HepG2 (cell line): ENCODE measurements around the gene SGF29. TPM values are rescaled to one million over a fixed set of nuclear protein-coding genes. Genes with fewer than 3 reads are reported as not detected.

Experiments used
- ATAC-seq: fragments of 200-7000 bp; cut with Tn5 transposase; 3 replicates; pipeline ENCODE4 v1.9.1; 2020; ENCODE audit warnings: mild to moderate bottlenecking, moderate library complexity
- BruUV-seq: library from RNA; stranded (reverse); fragments of 400-500 nt; replicated peaks from 2 replicates; lab custom pipeline; 2021; lab: Mats Ljungman, UMichigan
- CTCF ChIA-PET: fragments of 300-600 bp; formaldehyde crosslinking; extraction: SDS; loops from one replicate; lab custom pipeline; 2021; ENCODE audit warnings: low total read pairs, inconsistent platforms, low intra/inter-chr PET ratio; lab: Yijun Ruan, JAX
- POLR2A ChIA-PET: fragments of 350-600 bp; sonication (Branson Sonifier 250); formaldehyde crosslinking; loops from one replicate; lab custom pipeline; 2020; ENCODE audit warnings: antibody characterized with exemption, inconsistent platforms; lab: Yijun Ruan, JAX
- DNase-seq: peaks from one replicate; pipeline ENCODE4 v3.0.0-alpha.2; 2015; ENCODE audit warnings: low spot score
- FAIRE-seq: peaks from 3 replicates; lab custom pipeline; 2011; peaks lifted over from hg19 to GRCh38; lab: Jason Lieb, UNC
- H2AFZ ChIP-seq: one replicate; pipeline ENCODE4 v1.6.1; 2011; ENCODE audit warnings: low read length, inconsistent platforms
- H3K27ac ChIP-seq: fragments of 300-600 bp; 3 replicates; pipeline ENCODE4 v1.8.0; 2011; ENCODE audit warnings: mixed run types, mild to moderate bottlenecking, mixed read lengths, low read length, inconsistent platforms; ENCODE audit not compliant: insufficient read depth; ENCODE audit errors: extremely low read length
- H3K27me3 ChIP-seq, 2 experiments: fragments of 200-600 bp in 1 of 2; 2 replicates in 1 of 2; 3 replicates in 1 of 2; pipeline versions ENCODE4 v1.6.0 to v1.8.0; 2011; ENCODE audit warnings: low read length in 2 of 2, mild to moderate bottlenecking in 2 of 2, moderate library complexity in 2 of 2, inconsistent platforms in 1 of 2; ENCODE audit not compliant: insufficient read depth in 2 of 2, control insufficient read depth in 1 of 2
- H3K36me3 ChIP-seq, 2 experiments: fragments of 200-600 bp in 1 of 2; replicated peaks in 1 of 2; 2 replicates in 1 of 2; 3 replicates in 1 of 2; pipeline versions ENCODE4 v1.5.1 to v1.8.0; 2011; ENCODE audit warnings: low read length in 2 of 2, inconsistent platforms in 1 of 2; ENCODE audit not compliant: insufficient read depth in 2 of 2, control insufficient read depth in 1 of 2
- H3K4me1 ChIP-seq: 2 replicates; pipeline ENCODE4 v1.5.1; 2012; ENCODE audit warnings: low read length, inconsistent platforms; ENCODE audit not compliant: insufficient read depth
- H3K4me2 ChIP-seq: 2 replicates; pipeline ENCODE4 v1.6.0; 2011; ENCODE audit warnings: low read depth, low read length, inconsistent platforms
- H3K4me3 ChIP-seq, 3 experiments: fragments of 200-600 bp in 1 of 3; sonication (generic), shearing (Covaris generic) in 1 of 3; replicated peaks in 1 of 3; 2 replicates each; pipeline ENCODE4 v1.5.1; 2011 to 2016; ENCODE audit warnings: low read length in 3 of 3, inconsistent platforms in 2 of 3, low read depth in 2 of 3, mild to moderate bottlenecking in 2 of 3, control low read depth in 1 of 3, mixed read lengths in 1 of 3; ENCODE audit not compliant: insufficient read depth in 1 of 3
- H3K79me2 ChIP-seq: one replicate; pipeline ENCODE4 v1.6.1; 2011; ENCODE audit warnings: low read length, inconsistent platforms; ENCODE audit not compliant: insufficient read depth
- H3K9ac ChIP-seq: 2 replicates; pipeline ENCODE4 v1.6.0; 2011; ENCODE audit warnings: mild to moderate bottlenecking, low read depth, low read length, inconsistent platforms; ENCODE audit not compliant: insufficient read depth
- H3K9me3 ChIP-seq: 2 replicates; pipeline ENCODE4 v1.5.1; 2012; ENCODE audit warnings: mild to moderate bottlenecking, low read length
- H4K20me1 ChIP-seq: 2 replicates; pipeline ENCODE4 v1.6.0; 2011; ENCODE audit warnings: inconsistent platforms, mild to moderate bottlenecking, low read length, moderate library complexity; ENCODE audit not compliant: insufficient read depth
- CENPBD1 ChIP-seq: sonication (generic); formaldehyde crosslinking; IDR thresholded peaks from 2 replicates; pipeline ENCODE4 v1.8.0; 2022; ENCODE audit warnings: missing genetic modification reagents, low read depth, mild to moderate bottlenecking, borderline replicate concordance
- GABPA ChIP-seq, 2 experiments: IDR thresholded peaks; 2 replicates each; pipeline ENCODE4 v1.6.1; 2011 to 2016; ENCODE audit warnings: low read depth in 2 of 2, low read length in 1 of 2, missing biosample characterization in 1 of 2, missing genetic modification characterization in 1 of 2
- GPN1 ChIP-seq: sonication (generic); formaldehyde crosslinking; IDR thresholded peaks from 2 replicates; pipeline ENCODE4 v1.5.1; 2020; ENCODE audit warnings: missing genetic modification reagents, borderline replicate concordance
- HMG20B ChIP-seq: conservative IDR thresholded peaks from 2 replicates; pipeline ENCODE4 v1.6.1; 2016; ENCODE audit warnings: missing genetic modification reagents, missing compliant biosample characterization
- NFE2L2 ChIP-seq: fragments of 150-350 bp; IDR thresholded peaks from 2 replicates; pipeline ENCODE4 v1.6.1; 2014; ENCODE audit warnings: low read length
- PAF1 ChIP-seq: IDR thresholded peaks from 2 replicates; pipeline ENCODE4 v1.6.1; 2016; ENCODE audit warnings: missing genetic modification reagents, missing compliant biosample characterization
- PBX2 ChIP-seq: IDR thresholded peaks from 2 replicates; pipeline ENCODE4 v1.6.1; 2016; ENCODE audit warnings: control low read depth
- RXRB ChIP-seq: IDR thresholded peaks from 2 replicates; pipeline ENCODE4 v1.6.1; 2016; ENCODE audit warnings: borderline replicate concordance, missing genetic modification reagents, missing compliant biosample characterization
- SP4 ChIP-seq: sonication (generic); formaldehyde crosslinking; IDR thresholded peaks from 2 replicates; pipeline ENCODE4 v1.8.1; 2023; ENCODE audit warnings: mild to moderate bottlenecking, missing genetic modification reagents
- ZBTB2 ChIP-seq: sonication (generic); formaldehyde crosslinking; IDR thresholded peaks from 2 replicates; pipeline ENCODE4 v1.8.0; 2022; ENCODE audit warnings: low read depth, missing genetic modification reagents
- ZBTB44 ChIP-seq: sonication (generic); formaldehyde crosslinking; IDR thresholded peaks from 2 replicates; pipeline ENCODE4 v1.4.0; 2020; ENCODE audit warnings: missing genetic modification reagents
- ZMAT5 ChIP-seq: sonication (generic); formaldehyde crosslinking; IDR thresholded peaks from 2 replicates; pipeline ENCODE4 v1.5.0; 2020; ENCODE audit warnings: mild to moderate bottlenecking, low read depth, missing genetic modification reagents, borderline replicate concordance
- ZNF101 ChIP-seq: sonication (generic); formaldehyde crosslinking; IDR thresholded peaks from 2 replicates; pipeline ENCODE4 v1.4.0; 2020; ENCODE audit warnings: mild to moderate bottlenecking, low read depth, missing genetic modification reagents, borderline replicate concordance
- ZNF143 ChIP-seq: sonication (generic); formaldehyde crosslinking; IDR thresholded peaks from 2 replicates; pipeline ENCODE4 v1.4.0; 2020; ENCODE audit warnings: missing genetic modification reagents
- ZNF7 ChIP-seq: IDR thresholded peaks from 2 replicates; pipeline ENCODE4 v1.6.1; 2016; ENCODE audit warnings: missing biosample characterization, missing genetic modification reagents
- ZNF704 ChIP-seq: sonication (generic); formaldehyde crosslinking; IDR thresholded peaks from 2 replicates; pipeline ENCODE4 v1.8.1; 2023; ENCODE audit warnings: mild to moderate bottlenecking, inconsistent platforms, moderate library complexity, missing genetic modification reagents, borderline replicate concordance
- WGBS: methylation state at CpG from one replicate; pipeline ENCODE4 v1.1.6; 2017; ENCODE audit warnings: low lambda C conversion rate; 5-methylcytosine and 5-hydroxymethylcytosine counted together
- in situ Hi-C: cut with HindIII; loops from 2 replicates; pipeline ENCODE4 v1.10.0; 2017; ENCODE audit warnings: low pct_unique_long_range_greater_than_20kb; ENCODE audit not compliant: extremely low pct_ligation_motif_present
- intact Hi-C: fragments of 100-400 bp; cut with micrococcal nuclease; formaldehyde crosslinking; loops from one replicate; pipeline ENCODE4 v1.10.0; 2022; ENCODE audit not compliant: unreplicated experiment
- polyA plus RNA-seq, 8 experiments: library from polyadenylated mRNA; depleted of rRNA in 3 of 8; stranded (reverse) in 7 of 8; unstranded in 1 of 8; fragments of >200 nt; fragmentation: Illumina TruSeq in 4 of 8; extraction: Trizol in 4 of 8; gene quantifications; 2 replicates each; pipeline versions ENCODE4 v1.2.1 to v1.2.3, GENCODE V29; 2011 to 2016; ENCODE audit warnings: low read depth in 4 of 8, missing spikeins in 1 of 8, mixed read lengths in 1 of 8; ENCODE audit not compliant: insufficient read depth in 1 of 8
- total RNA-seq, 5 experiments: library from RNA; depleted of rRNA; stranded (reverse); fragments of >200 nt; fragmentation: Illumina TruSeq; extraction: Trizol; gene quantifications; 2 replicates each; pipeline ENCODE4 v1.2.3, GENCODE V29; 2016; ENCODE audit warnings: low read depth in 1 of 5
- TF ChIP-seq, protein P1 (sequence below): sonication (generic); formaldehyde crosslinking; IDR thresholded peaks from 2 replicates; pipeline ENCODE4 v1.5.1; 2020; ENCODE audit warnings: mild to moderate bottlenecking, missing genetic modification reagents, moderate library complexity

The SGF29 gene
- total and polyA plus RNA-seq, 2 of the 13 experiments (the other 11 are each of a cell fraction or from before 2014, with no cell fraction given), result 5.0 to 29.4 TPM

GRCh38 chr16:28589069-28589468 is 35.3 kb downstream of the SGF29 start:
- Histone ChIP-seq H2AFZ (no peak overlapping the region), H3K4me2 (no peak overlapping the region), H3K9me3 (no peaks in the 10 kb centered on the region), H3K4me1 (peaks cover 3% of the 10 kb centered on the region), H3K27me3 (no peaks in the 10 kb centered on the region), H3K27ac (no peak overlapping the region), H3K4me3 (no peak overlapping the region), H3K36me3 (peaks cover 30 to 58% of the 10 kb centered on the region in 2 experiments), H3K9ac (no peak overlapping the region), H4K20me1 (no peaks in the 10 kb centered on the region; the same call in 1 of the 2 replicates), H3K79me2 (no peaks in the 10 kb centered on the region)
- POLR2A ChIA-PET, result no interaction called here
- over 99% methylated on average over 7 of the region's 8 CpGs for WGBS
- intact Hi-C loops, result no loop called here
- DNase-seq, result no peak
- no peak for FAIRE-seq
- in situ Hi-C loops, result no loop called here
- ATAC-seq, result no peak
- CTCF ChIA-PET, result no interaction called here
- no TSS peak for BruUV-seq
- TF ChIP-seq PBX2 (CRISPR knock-in tag) (no peak), HMG20B (CRISPR knock-in tag) (no peak), ZNF143 (CRISPR knock-in tag) (no peak), ZNF704 (CRISPR knock-in tag) (no peak), GPN1 (CRISPR knock-in tag) (no peak), ZMAT5 (no peak), PAF1 (CRISPR knock-in tag) (no peak), NFE2L2 (no peak), ZNF7 (CRISPR knock-in tag) (no peak), CENPBD1 (CRISPR knock-in tag) (no peak), ZBTB2 (CRISPR knock-in tag) (no peak), RXRB (CRISPR knock-in tag) (no peak), GABPA (IDR thresholded peaks at IDR 0.05; ENCODE audit: low read depth, low read length) (no peak), GABPA (CRISPR knock-in tag; IDR thresholded peaks at IDR 0.05; ENCODE audit: low read depth) (no peak), SP4 (CRISPR knock-in tag) (no peak), ZBTB44 (CRISPR knock-in tag) (no peak), ZNF101 (CRISPR knock-in tag) (no peak)
- TF ChIP-seq, protein P1, sequence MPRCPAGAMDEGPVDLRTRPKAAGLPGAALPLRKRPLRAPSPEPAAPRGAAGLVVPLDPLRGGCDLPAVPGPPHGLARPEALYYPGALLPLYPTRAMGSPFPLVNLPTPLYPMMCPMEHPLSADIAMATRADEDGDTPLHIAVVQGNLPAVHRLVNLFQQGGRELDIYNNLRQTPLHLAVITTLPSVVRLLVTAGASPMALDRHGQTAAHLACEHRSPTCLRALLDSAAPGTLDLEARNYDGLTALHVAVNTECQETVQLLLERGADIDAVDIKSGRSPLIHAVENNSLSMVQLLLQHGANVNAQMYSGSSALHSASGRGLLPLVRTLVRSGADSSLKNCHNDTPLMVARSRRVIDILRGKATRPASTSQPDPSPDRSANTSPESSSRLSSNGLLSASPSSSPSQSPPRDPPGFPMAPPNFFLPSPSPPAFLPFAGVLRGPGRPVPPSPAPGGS (CRISPR knock-in tag), result no peak
